K562 (cell line): ENCODE results near the gene TBCC. TPM values are rescaled to one million over a fixed set of nuclear protein-coding genes. Genes with fewer than 3 reads are reported as not detected.

Source experiments
- ATF7 ChIP-seq: fragments of 450-650 bp; IDR thresholded peaks from 2 replicates; pipeline ENCODE4 v1.7.1; 2014; ENCODE audit warnings: mild to moderate bottlenecking, moderate library complexity
- CHD1 ChIP-seq: fragments of 200-600 bp; sonication (generic); IDR thresholded peaks from one replicate; pipeline ENCODE4 v1.6.1; 2012; ENCODE audit warnings: mild to moderate bottlenecking, moderate library complexity, low read length, inconsistent platforms
- EHMT2 ChIP-seq: fragments of 450-650 bp; IDR thresholded peaks from 2 replicates; pipeline ENCODE4 v1.6.1; 2018; ENCODE audit warnings: antibody characterized with exemption
- LEF1 ChIP-seq: fragments of 450-650 bp; IDR thresholded peaks from 2 replicates; pipeline ENCODE4 v1.6.1; 2016; ENCODE audit warnings: mild to moderate bottlenecking
- NCOA6 ChIP-seq: fragments of 450-650 bp; IDR thresholded peaks from 2 replicates; pipeline ENCODE4 v1.6.1; 2017; ENCODE audit warnings: mild to moderate bottlenecking
- NFATC3 ChIP-seq: fragments of 450-650 bp; IDR thresholded peaks from 2 replicates; pipeline ENCODE4 v1.6.1; 2017; ENCODE audit warnings: mild to moderate bottlenecking
- RBM14 ChIP-seq: fragments of 200-400 bp; formaldehyde crosslinking; IDR thresholded peaks from 2 replicates; pipeline ENCODE4 v1.6.1; 2018; ENCODE audit warnings: low read depth, mild to moderate bottlenecking, low read length, moderate library complexity, borderline replicate concordance; ENCODE audit not compliant: insufficient read depth
- ZNF318 ChIP-seq, 2 experiments: fragments of 450-650 bp; IDR thresholded peaks; 2 replicates each; pipeline ENCODE4 v1.6.1; 2016; ENCODE audit warnings: mild to moderate bottlenecking in 2 of 2, borderline replicate concordance in 1 of 2, low read depth in 1 of 2, moderate library complexity in 1 of 2
- ZNF644 ChIP-seq: fragments of 200-800 bp; sonication (Bioruptor generic); IDR thresholded peaks from 2 replicates; pipeline ENCODE4 v1.6.1; 2016; ENCODE audit warnings: low read depth, missing genetic modification characterization, missing compliant biosample characterization
- ZSCAN29 ChIP-seq: fragments of 450-650 bp; IDR thresholded peaks from 2 replicates; pipeline ENCODE4 v1.6.1; 2017
- polyA plus RNA-seq, 8 experiments: library from polyadenylated mRNA; depleted of rRNA in 4 of 8; stranded (reverse) in 5 of 8; unstranded in 3 of 8; fragments of >200 nt; fragmentation: Nextera tagmentation in 2 of 8; fragmentation: Illumina TruSeq in 1 of 8; extraction: Ambion mirVana in 2 of 8; extraction: Trizol in 1 of 8; gene quantifications; 2 replicates each; pipeline versions ENCODE4 v1.2.1 to v1.2.3, GENCODE V29; 2011 to 2014; ENCODE audit warnings: inconsistent platforms in 1 of 8, missing spikeins in 1 of 8
- total RNA-seq, 7 experiments: library from RNA; depleted of rRNA in 6 of 7; stranded (reverse); fragments of >200 nt in 6 of 7; fragmentation: Illumina TruSeq in 2 of 7; extraction: Trizol in 2 of 7; gene quantifications; 2 replicates each; pipeline versions ENCODE4 v1.2.1 to v1.2.3, GENCODE V29; 2011 to 2021; ENCODE audit warnings: low replicate concordance in 1 of 7

The TBCC gene
- total and polyA plus RNA-seq, 9 of the 15 experiments (the other 6 are each of a cell fraction or from before 2014, with no cell fraction given), result 2.8 to 34.1 (median 23.3) TPM

- TF ChIP-seq ZNF318 (IDR thresholded peaks at IDR 0.05; ENCODE audit: borderline replicate concordance in 1 of 2, low read depth in 1 of 2) (no peak), ZSCAN29 (no peak), EHMT2 (no peak), NFATC3 (0 out of 2 replicates have a peak, but pooled peaks have one; percentile 35), ZNF644 (no peak), RBM14 (no peak), ATF7 (no peak), NCOA6 (no peak), LEF1 (0 out of 2 replicates have a peak, but pooled peaks have one; percentile 14), CHD1 (no peak)
Observed at GRCh38 chr6:42783876-42784642, 38.2 kb upstream of the TBCC start (continued).
